ENCODE measurements around the gene FAM47E. TPM values are rescaled to one million over a fixed set of nuclear protein-coding genes. Genes with fewer than 3 reads are reported as not detected.

FAM47E gene
- total RNA-seq, 2 experiments from 2014 or later: 0.34 to 0.74 TPM

DNA sequence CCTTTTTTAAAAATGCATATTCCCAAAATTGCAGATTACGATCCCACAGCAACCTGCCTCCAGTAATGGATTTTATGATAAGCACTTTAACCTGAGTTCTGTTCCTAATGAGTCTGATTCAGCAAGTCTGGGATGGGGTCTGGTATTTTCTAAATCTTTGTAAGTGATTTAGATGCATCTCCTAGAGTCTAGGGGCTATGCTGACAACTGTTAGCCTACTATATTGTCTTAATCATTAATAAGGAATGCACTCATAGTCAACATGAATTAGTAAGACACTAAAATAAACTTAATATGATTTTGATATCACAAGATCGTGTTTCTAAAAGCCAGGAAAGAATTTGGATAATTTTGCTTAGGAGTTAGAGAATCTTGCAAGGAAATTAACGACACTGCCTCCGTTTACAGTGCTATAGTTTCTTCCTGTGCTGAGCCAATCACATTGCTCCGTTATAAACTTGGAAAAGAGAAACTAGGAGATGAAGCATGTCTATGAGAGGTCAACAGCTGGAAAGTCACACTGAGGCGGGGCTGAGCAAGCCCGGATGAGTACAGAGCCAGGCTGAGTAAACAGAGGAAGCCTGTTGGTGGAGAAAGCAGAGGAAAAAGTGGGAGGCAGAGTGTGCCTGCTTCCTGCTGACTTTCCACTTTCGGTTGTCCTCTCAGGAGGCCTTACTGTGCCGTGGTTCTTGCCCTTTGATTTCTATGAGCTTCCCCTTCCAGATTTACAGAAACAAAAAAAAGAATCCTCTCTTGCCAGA is 43.3 kb upstream of the FAM47E start:
- intact Hi-C loops (cut with DNase I, micrococcal nuclease): no loop called here
- Histone ChIP-seq H3K36me3 (ENCODE audit: insufficient read depth, low read length) (no peaks in the 10 kb centered on the region), H3K27ac (ENCODE audit: low read depth in 1 of 2, low read length in 2 of 2) (no peak overlapping the region), H3K27me3 (ENCODE audit: control insufficient read depth in 1 of 2, insufficient read depth in 2 of 2, low read length in 2 of 2) (no peaks in the 10 kb centered on the region), H3K9me3 (ENCODE audit: control insufficient read depth in 1 of 2, insufficient read depth in 1 of 2, low read length in 2 of 2) (no peaks in the 10 kb centered on the region), H3K4me3 (ENCODE audit: low read length) (no peak overlapping the region), H3K4me1 (ENCODE audit: insufficient read depth, low read length) (peaks cover 29% of the 10 kb centered on the region)
- H3K4me1 Mint-ChIP-seq (ENCODE audit: low read depth): peaks cover 75% of the 10 kb centered on the region
- peaks cover 18% of the 10 kb centered on the region for H3K36me3 Mint-ChIP-seq (ENCODE audit: low read depth)
- H3K27ac Mint-ChIP-seq: peak overlapping the region; percentile 12
- H3K4me3 Mint-ChIP-seq: peak overlapping the region; percentile 11
- ATAC-seq (ENCODE audit: poor library complexity): no peak
- DNase-seq: peak in 1 of 14 experiments; percentile 36
- CTCF ChIA-PET: interaction anchor here (1.4 kb wide), 1 partner anchor 8 kb away, joined by 4 read pairs; no protein-coding TSS in a partner anchor
- no peak for TF ChIP-seq CTCF (IDR thresholded peaks at IDR 0.05)
- no peaks in the 10 kb centered on the region for H3K27me3 Mint-ChIP-seq
- no peaks in the 10 kb centered on the region for H3K9me3 Mint-ChIP-seq
- POLR2A ChIA-PET: no interaction called here

DNA sequence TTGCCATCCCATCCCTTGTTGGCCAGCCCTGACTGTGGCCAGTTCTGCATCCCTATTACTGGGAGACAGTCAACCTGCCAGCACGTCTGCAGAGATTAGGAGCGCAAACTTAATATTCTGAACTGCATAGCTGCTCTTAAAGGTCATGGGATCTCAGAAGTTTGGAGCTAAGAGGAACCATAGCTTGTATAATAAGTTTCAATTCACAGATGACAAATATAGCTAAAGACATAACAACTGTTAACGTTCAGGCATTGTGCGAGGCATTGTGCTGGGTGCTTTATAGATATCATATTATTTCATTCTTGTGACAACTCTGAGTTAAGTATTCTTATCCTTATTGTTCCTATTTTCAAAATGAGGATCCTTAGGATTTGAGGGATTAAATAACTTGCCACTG is 41.6 kb upstream of the FAM47E start:
- Histone ChIP-seq H3K36me3 (ENCODE audit: insufficient read depth, low read length) (no peaks in the 10 kb centered on the region), H3K4me1 (ENCODE audit: insufficient read depth, low read length) (peaks cover 41% of the 10 kb centered on the region), H3K9me3 (ENCODE audit: control insufficient read depth in 1 of 2, insufficient read depth in 1 of 2, low read length in 2 of 2) (no peaks in the 10 kb centered on the region), H3K27me3 (ENCODE audit: control insufficient read depth in 1 of 2, insufficient read depth in 2 of 2, low read length in 2 of 2) (no peaks in the 10 kb centered on the region), H3K27ac (ENCODE audit: low read depth in 1 of 2, low read length in 2 of 2) (no peak overlapping the region), H3K4me3 (ENCODE audit: low read length) (no peak overlapping the region)
- intact Hi-C loops (cut with DNase I, micrococcal nuclease): loop anchor here in 1 of 2 experiments (2.0 to 10.0 kb wide), 6 partner anchors 59 to 947 kb away; partner anchors contain the start of genes CCNG2, CCNI and CDKL2
- no peak for ATAC-seq (ENCODE audit: poor library complexity)
- no peak for DNase-seq
- no peak overlapping the region for H3K27ac Mint-ChIP-seq
- POLR2A ChIA-PET: no interaction called here
- no peaks in the 10 kb centered on the region for H3K27me3 Mint-ChIP-seq
- peaks cover 14% of the 10 kb centered on the region for H3K36me3 Mint-ChIP-seq (ENCODE audit: low read depth)
- H3K4me3 Mint-ChIP-seq: no peak overlapping the region
- TF ChIP-seq CTCF (IDR thresholded peaks at IDR 0.05): no peak
- peaks cover 81% of the 10 kb centered on the region for H3K4me1 Mint-ChIP-seq (ENCODE audit: low read depth)
- H3K9me3 Mint-ChIP-seq: no peaks in the 10 kb centered on the region
- CTCF ChIA-PET: interaction anchor here (1.4 to 1.5 kb wide), 2 partner anchors 10 to 168 kb away, joined by 3 to 4 read pairs; no protein-coding TSS in a partner anchor

DNA sequence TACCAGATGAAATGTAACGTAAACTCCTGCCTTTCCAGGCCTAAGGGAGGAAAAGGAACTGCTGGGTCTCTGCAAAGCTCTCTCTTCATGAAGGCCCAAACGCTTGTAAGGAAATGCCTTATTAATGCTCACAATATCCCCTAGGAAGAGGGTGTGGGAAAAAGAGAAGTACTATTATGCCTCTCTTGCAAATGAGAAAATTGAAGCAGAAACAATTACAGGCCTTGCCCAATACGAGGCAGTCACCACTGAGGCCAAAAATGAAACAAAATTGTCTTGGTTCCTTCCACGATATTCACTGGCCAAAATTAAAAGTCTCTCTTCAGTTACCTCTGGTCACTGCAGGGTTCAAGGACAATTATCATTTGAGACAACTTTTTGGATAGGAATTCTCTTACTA is 41.1 kb upstream of the FAM47E start:
- Mint-ChIP-seq H3K27me3 (no peaks in the 10 kb centered on the region), H3K9me3 (no peaks in the 10 kb centered on the region), H3K27ac (peak overlapping the region; percentile 43), H3K36me3 (ENCODE audit: low read depth) (peaks cover 13% of the 10 kb centered on the region), H3K4me1 (ENCODE audit: low read depth) (peaks cover 84% of the 10 kb centered on the region), H3K4me3 (no peak overlapping the region)
- Histone ChIP-seq H3K27ac (ENCODE audit: low read depth in 1 of 2, low read length in 2 of 2) (peak overlapping the region in 1 of 2 donors; percentile 16), H3K36me3 (ENCODE audit: insufficient read depth, low read length) (no peaks in the 10 kb centered on the region), H3K4me1 (ENCODE audit: insufficient read depth, low read length) (peaks cover 47% of the 10 kb centered on the region), H3K27me3 (ENCODE audit: control insufficient read depth in 1 of 2, insufficient read depth in 2 of 2, low read length in 2 of 2) (no peaks in the 10 kb centered on the region), H3K9me3 (ENCODE audit: control insufficient read depth in 1 of 2, insufficient read depth in 1 of 2, low read length in 2 of 2) (no peaks in the 10 kb centered on the region), H3K4me3 (ENCODE audit: low read length) (no peak overlapping the region)
- intact Hi-C loops (cut with DNase I, micrococcal nuclease): loop anchor here in 1 of 2 experiments (2.0 to 10.0 kb wide), 6 partner anchors 60 to 947 kb away; partner anchors contain the start of genes CCNG2, CCNI and CDKL2
- ChIA-PET POLR2A (no interaction called here), CTCF (interaction anchor here (1.5 to 1.7 kb wide), 2 partner anchors 30 to 167 kb away, joined by 3 to 5 read pairs; no protein-coding TSS in a partner anchor)
- no peak for DNase-seq
- no peak for ATAC-seq (ENCODE audit: poor library complexity)
- TF ChIP-seq CTCF (IDR thresholded peaks at IDR 0.05): no peak

All from CD4-positive, alpha-beta T cell (primary cell).